Body of pancreas (tissue), 4 donors: ENCODE measurements around the gene CCM2. TPM values are rescaled to one million over a fixed set of nuclear protein-coding genes. Genes with fewer than 3 reads are reported as not detected.

Source experiments
- ATAC-seq: fragments of 150-250 bp; one replicate; pipeline ENCODE4 v1.9.1; 2016
- DNase-seq, 4 donors: peaks; one replicate each; pipeline ENCODE4 v3.0.0-alpha.2; 2019
- H3K27ac ChIP-seq, 4 donors: fragments of 200-600 bp; sonication (generic); 1 replicate in 3 of 4; 2 replicates in 1 of 4; pipeline versions ENCODE4 v1.5.1 to v1.6.1; 2016 to 2019; ENCODE audit warnings: mild to moderate bottlenecking in 1 of 4, mixed read lengths in 1 of 4, moderate library complexity in 1 of 4
- H3K27me3 ChIP-seq, 2 donors: fragments of 200-600 bp; sonication (generic); one replicate each; pipeline ENCODE4 v1.6.0; 2016; ENCODE audit warnings: mild to moderate bottlenecking in 1 of 2
- H3K36me3 ChIP-seq, 2 donors: fragments of 200-600 bp; sonication (generic); replicated peaks in 1 of 2; 2 replicates each; pipeline ENCODE4 v1.5.1; 2016; ENCODE audit warnings: low read depth in 2 of 2; ENCODE audit not compliant: insufficient read depth in 1 of 2
- H3K4me1 ChIP-seq: fragments of 200-600 bp; sonication (generic); one replicate; pipeline ENCODE4 v1.6.0; 2016
- H3K4me3 ChIP-seq, 2 donors: fragments of 200-600 bp; sonication (generic); 1 replicate in 1 of 2; 2 replicates in 1 of 2; pipeline ENCODE4 v1.5.1; 2016 to 2019
- H3K9me3 ChIP-seq, 3 donors: fragments of 200-600 bp; sonication (generic); 1 replicate in 2 of 3; 2 replicates in 1 of 3; pipeline ENCODE4 v1.5.1; 2016
- POLR2A ChIP-seq, 3 donors: fragments of 450-650 bp; IDR thresholded peaks; one replicate each; pipeline ENCODE4 v1.6.1; 2016; ENCODE audit warnings: antibody characterized with exemption in 3 of 3, mild to moderate bottlenecking in 2 of 3
- WGBS, 2 donors: methylation state at CpG; one replicate each; pipeline ENCODE4 v1.1.5; 2017; 5-methylcytosine and 5-hydroxymethylcytosine counted together
- intact Hi-C: fragments of 100-400 bp; cut with DNase I; formaldehyde crosslinking; loops from one replicate; pipeline ENCODE4 v1.15.1; 2023
- total RNA-seq, 2 donors: library from RNA; depleted of rRNA; stranded (reverse); fragments of >200 nt; gene quantifications; one replicate each; pipeline ENCODE4 v1.1.0, GENCODE V29; 2016
- TF ChIP-seq, protein P1 (sequence below), 7 experiments: fragments of 450-650 bp in 4 of 7; fragments of 200-600 bp in 3 of 7; sonication (generic) in 3 of 7; IDR thresholded peaks; one replicate each; pipeline ENCODE4 v1.5.1; 2016 to 2019; ENCODE audit warnings: antibody characterized with exemption in 7 of 7

Gene CCM2
- total RNA-seq, 2 donors from 2014 or later: 19.4 to 22.3 TPM

DNA sequence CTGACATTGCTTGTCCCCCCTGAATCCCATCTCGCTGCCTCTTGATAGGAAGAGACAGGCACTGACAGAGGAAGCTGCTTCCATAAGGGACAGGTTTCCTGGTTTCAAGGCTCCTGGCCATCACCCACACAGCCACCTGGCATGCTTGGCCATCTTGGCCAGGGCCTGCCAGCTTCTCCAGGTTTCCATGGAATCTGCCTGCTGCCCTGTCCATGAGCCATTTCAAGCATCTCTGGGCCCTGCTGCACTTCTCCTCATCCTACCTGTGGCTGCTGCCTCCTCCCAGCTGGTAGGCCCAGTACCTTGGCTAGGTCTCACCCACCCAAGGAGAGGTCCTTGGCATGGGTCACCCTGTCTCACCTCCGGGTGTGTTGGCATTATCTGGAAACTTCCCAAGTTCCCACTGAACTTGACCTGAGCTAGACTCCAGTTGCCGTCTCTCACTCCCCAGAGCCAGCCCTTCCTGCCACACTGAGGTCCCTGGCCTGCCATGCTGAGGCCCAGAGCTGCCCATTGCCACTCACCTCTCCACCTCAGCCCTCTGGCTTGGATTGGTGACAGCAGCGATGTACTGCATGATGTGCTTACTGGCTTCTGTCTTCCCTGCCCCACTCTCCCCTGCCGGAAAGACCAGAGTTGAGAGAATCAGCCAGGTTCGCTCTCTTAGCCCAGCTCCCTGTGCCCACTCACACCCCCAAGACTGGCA is 23.8 kb upstream of the CCM2 start:
- Histone ChIP-seq H3K4me1 (peaks cover 5% of the 10 kb centered on the region), H3K27ac (no peak overlapping the region), H3K4me3 (no peak overlapping the region), H3K9me3 (no peaks in the 10 kb centered on the region), H3K27me3 (no peaks in the 10 kb centered on the region), H3K36me3 (no peaks in the 10 kb centered on the region)
- ATAC-seq (no peak), DNase-seq (no peak)
- intact Hi-C loops: no loop called here
- 75 to 78% methylated on average over 4 to 6 of the region's 6 CpGs for WGBS, 2 donors
- TF ChIP-seq POLR2A (IDR thresholded peaks at IDR 0.05): no peak
- TF ChIP-seq, protein P1, sequence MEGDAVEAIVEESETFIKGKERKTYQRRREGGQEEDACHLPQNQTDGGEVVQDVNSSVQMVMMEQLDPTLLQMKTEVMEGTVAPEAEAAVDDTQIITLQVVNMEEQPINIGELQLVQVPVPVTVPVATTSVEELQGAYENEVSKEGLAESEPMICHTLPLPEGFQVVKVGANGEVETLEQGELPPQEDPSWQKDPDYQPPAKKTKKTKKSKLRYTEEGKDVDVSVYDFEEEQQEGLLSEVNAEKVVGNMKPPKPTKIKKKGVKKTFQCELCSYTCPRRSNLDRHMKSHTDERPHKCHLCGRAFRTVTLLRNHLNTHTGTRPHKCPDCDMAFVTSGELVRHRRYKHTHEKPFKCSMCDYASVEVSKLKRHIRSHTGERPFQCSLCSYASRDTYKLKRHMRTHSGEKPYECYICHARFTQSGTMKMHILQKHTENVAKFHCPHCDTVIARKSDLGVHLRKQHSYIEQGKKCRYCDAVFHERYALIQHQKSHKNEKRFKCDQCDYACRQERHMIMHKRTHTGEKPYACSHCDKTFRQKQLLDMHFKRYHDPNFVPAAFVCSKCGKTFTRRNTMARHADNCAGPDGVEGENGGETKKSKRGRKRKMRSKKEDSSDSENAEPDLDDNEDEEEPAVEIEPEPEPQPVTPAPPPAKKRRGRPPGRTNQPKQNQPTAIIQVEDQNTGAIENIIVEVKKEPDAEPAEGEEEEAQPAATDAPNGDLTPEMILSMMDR (IDR thresholded peaks at IDR 0.05): no peak

DNA sequence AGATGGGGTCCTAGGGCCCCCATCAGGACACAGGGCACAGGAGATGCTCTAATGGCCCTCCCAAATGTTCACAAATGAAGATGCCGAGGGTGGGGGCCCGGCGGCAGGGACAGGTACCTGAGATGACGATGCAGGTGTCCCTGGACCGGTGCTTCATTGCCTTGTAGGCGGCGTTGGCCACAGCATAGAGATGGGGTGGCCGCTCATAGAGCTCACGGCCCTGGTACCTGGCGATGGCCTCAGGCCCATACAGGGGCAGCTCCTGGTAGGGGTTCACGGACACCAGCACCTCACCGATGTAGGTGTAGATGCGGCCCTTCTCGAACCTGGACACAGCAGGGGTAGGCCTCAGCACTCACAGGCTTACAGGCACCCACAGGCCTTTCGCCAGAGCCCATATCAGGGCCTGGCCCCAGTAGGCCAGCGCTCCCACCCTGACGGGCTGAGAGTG is 23.2 kb upstream of the CCM2 start:
- WGBS, 2 donors: 94 to 97% methylated on average over 6 to 17 of the region's 17 CpGs
- H3K4me1 ChIP-seq: peaks cover 5% of the 10 kb centered on the region
- ATAC-seq: no peak
- no peak overlapping the region for H3K27ac ChIP-seq
- no peak for DNase-seq
- H3K27me3 ChIP-seq: no peaks in the 10 kb centered on the region
- H3K9me3 ChIP-seq: no peaks in the 10 kb centered on the region
- no peak overlapping the region for H3K4me3 ChIP-seq
- TF ChIP-seq, protein P1 (IDR thresholded peaks at IDR 0.05): no peak
- TF ChIP-seq POLR2A (IDR thresholded peaks at IDR 0.05): no peak
- intact Hi-C loops: no loop called here
- peaks cover 0 to under 1% of the 10 kb centered on the region in 2 donors for H3K36me3 ChIP-seq

DNA sequence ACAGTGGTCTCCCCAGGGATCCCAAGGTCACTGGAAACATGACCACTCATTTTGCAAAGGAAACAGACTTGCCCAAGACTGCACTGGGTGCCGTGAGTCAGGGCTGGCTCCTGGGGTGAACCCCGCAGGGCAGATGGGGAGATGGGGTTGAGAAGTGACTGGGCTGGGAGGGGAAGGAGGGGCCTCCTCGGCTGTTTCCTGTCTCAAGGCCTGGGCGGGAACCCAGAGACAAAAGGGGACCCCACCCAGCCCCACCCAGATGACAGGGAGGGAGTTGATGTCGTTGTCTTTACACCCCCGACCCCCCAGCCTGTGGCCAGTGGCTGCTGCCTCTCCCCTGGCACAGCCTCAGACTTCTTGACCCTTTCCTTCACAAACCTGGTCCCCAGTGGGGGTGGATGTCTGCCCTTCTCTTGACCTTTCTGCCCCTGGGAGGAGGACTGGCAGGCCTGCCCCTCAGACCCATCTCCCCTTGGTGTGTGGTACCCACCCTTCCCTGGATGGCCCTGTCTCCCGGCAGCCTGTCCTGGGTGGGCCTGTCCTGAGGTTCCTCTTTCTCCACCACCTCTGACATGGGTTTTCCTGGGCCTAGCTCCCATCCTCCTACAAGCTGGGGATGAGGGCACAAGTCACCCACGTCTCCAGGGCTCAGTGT is 22.6 kb upstream of the CCM2 start:
- Histone ChIP-seq H3K36me3 (peaks cover under 1 to 3% of the 10 kb centered on the region in 2 donors), H3K27me3 (no peaks in the 10 kb centered on the region), H3K4me1 (peaks cover 5% of the 10 kb centered on the region), H3K9me3 (no peaks in the 10 kb centered on the region), H3K4me3 (no peak overlapping the region), H3K27ac (peak overlapping the region in 1 of 4 donors; percentile 45)
- DNase-seq (peak in 1 of 4 donors; percentile 34), ATAC-seq (no peak)
- TF ChIP-seq, protein P1 (IDR thresholded peaks at IDR 0.05): no peak
- TF ChIP-seq POLR2A (IDR thresholded peaks at IDR 0.05): no peak
- 58 to 67% methylated on average over 7 to 8 of the region's 8 CpGs for WGBS, 2 donors
- intact Hi-C loops: no loop called here

DNA sequence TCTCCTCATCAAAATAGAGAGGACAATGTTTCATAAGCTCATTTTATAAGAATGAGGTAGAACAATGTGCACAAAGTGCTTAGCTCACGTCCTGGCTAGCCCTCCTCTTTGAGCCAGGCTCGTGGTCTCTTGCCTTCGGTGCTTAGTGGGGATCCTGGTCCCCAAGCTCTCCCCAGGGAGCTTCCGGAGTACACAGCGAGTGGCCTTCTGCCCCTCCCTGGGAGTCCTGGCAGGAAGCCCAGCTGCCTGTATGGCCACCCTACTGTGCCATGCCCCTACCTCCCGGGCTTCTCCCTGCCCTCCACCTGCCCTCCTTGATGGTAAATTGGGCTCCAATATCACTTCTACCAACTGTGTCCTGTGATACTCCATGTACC is 22.1 kb upstream of the CCM2 start:
- no peak overlapping the region for H3K4me3 ChIP-seq

More for the DNA sequence above, 22.1 kb upstream of the CCM2 start:
- 41 to 50% methylated on average over 1 to 6 of the region's 6 CpGs for WGBS, 2 donors
- no peaks in the 10 kb centered on the region for H3K27me3 ChIP-seq
- ATAC-seq (no peak), DNase-seq (peak in 1 of 4 donors; percentile 32)
- TF ChIP-seq POLR2A (IDR thresholded peaks at IDR 0.05): no peak
- TF ChIP-seq, protein P1 (IDR thresholded peaks at IDR 0.05): no peak
- H3K9me3 ChIP-seq: no peaks in the 10 kb centered on the region
- peaks cover 4 to 8% of the 10 kb centered on the region in 2 donors for H3K36me3 ChIP-seq
- peak overlapping the region in 1 of 4 donors; percentile 45 for H3K27ac ChIP-seq
- intact Hi-C loops: no loop called here
- H3K4me1 ChIP-seq: peaks cover 5% of the 10 kb centered on the region
